Putamen (tissue), 1 donor: ENCODE results near the gene SRPK2.

ENCODE experiments used
- DNase-seq: peaks from one replicate; pipeline ENCODE4 v3.0.0-alpha.2; 2016; ENCODE audit warnings: low spot score

Gene SRPK2

DNA sequence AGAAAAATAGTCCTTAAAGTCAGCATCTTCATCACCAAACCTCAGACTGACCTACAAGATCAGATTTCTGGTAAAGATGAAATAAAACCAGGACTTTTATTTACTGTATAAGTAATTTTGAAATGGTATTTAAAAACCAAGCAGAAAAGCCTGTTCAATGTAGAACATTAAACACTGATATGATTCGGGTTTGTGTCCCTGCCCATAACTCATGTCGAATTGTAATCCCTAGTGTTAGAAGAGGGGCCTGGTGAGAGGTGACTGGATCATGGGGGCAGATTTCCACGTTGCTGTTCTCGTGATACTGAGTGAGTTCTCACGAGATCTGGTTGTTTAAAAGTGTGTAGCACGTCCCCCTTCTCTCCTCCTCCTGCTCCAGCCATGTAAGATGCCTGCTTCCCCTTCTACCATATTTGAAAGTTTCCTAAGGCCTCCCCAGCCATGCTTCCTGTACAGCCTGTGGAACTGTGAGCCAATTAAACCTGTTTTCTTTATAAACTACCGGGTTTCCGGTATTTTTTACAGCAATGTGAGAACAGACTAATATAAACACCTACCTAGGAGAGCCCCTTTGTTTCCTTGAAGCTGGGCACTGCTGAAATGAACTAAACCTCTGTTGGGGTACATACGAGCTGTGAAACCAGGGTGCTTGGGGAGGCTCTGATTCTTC lies 254.6 kb downstream of the SRPK2 start:
- DNase-seq, result no peak

DNA sequence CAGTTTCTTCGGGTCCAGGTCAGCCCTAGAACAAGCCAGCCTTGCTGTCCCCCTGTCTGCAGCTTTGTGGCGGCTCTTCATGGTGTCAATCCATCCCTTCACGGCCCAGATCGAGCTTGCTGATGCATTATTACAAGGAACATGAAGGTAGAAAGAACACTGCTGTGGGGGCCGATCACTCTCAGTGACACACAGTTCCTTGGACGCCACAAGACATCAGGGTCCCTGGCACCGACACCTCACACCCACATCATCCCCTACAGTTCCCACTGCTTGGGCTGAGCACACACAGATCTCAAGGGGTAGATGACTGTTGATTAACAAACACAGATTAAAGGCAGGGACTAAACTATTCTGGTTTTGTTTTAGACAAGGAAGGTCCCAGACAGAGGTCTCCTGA lies 255.4 kb downstream of the SRPK2 start:
- DNase-seq, result no peak

DNA sequence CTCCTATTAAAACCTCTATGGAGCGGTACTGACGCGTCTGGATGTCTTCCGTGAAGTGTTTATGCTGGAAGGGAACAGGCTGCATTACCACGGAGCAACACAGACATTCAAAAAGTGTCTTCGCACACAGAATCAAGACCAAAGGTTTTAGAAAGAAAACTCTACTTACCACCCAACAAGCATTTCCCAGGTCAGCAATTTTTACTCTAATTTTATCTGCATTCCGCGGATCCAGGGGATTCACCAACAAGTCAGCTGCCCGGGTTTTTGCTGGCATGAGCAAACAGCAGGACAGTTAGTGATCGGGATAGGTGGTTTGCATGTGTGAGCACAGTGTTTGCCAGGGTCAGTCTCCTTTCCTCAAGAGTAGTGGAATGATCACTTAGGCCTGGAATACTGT lies 255.9 kb downstream of the SRPK2 start:
- DNase-seq, result no peak

DNA sequence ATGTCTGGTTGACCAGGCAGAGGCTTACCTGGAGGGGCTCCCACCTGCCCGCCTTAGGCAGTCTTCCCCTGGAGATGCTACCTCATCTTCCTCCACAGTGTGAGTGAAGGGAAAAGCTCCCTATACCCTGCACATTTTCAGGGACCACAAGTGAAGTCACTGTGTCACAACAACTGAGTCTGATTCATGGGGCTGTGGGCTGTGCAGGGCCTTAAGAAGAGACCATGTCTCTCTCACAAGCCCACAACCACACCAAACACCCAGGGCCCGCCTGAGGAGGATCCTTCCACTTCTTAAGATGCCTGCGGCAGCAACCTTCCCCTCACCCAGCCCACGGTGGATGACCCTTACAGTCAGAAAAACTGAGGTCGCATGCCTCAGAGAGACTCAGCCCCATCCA lies 256.4 kb downstream of the SRPK2 start:
- no peak for DNase-seq

DNA sequence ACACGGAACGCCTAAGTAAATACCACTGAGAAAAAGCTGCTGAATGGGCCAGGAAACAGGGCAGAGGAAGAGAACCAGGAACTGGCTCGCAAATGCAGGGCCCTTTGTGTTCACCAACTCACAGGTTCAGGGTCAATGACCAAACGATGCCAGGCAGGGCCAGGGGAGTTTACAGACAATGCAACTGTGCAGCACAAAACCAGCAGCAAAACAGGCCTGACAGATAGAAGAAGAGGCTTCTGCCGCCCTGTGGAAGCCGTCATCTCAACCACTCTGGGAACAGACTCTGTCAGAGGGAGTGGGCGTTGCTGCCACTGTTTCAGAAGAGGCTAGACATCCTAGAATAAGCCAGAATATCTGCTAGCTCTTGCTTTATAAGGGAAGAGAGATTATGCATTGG lies 256.8 kb downstream of the SRPK2 start:
- peak; percentile 50 for DNase-seq

DNA sequence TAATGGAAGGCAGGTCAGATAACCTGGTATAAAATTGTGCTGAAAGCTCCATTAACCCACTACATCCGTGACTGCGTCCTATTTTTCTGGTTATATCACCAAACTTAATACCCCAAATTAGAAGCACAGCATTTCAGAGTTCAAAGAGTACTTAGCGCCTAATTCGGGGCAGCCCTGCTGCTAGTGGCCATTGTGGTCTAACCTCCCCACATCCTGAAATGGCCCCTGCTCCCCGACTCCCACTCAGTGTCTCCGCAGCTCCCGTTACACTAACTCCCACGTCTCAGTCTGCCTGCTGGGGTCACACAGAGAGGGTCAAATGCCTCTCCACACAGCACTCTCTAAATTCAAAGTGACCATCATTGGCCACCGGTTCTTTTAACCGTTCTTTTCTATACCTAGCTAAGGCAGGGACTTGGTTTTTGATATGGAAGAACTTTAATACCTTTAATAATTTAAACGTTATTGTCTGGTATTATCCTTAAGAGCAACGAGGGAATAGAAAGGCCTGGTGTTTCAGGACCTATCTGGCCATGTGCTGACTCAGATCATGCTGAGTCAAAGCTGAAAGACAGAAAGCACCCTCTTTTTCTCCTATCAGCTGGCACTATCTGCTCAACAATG lies 257.6 kb downstream of the SRPK2 start:
- DNase-seq, result no peak

DNA sequence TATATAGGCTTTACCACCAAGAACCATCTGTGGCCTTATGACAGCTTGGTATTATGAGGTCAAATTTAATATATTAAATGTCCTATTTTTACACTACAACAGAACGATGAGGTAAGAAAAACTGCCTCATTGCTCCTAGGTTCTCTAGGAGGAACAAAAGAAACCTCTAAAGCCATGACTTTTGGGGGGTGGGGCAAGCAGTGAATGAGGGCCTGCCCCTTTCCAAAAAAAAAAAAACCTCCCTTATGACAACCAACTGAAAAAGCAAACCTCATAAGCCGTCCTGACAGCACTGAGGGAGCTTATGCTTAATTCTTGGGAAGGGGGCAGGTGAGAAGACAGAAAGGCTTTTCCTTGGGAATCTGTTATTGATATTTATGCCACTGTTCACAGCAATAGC lies 258.1 kb downstream of the SRPK2 start:
- DNase-seq, result no peak

DNA sequence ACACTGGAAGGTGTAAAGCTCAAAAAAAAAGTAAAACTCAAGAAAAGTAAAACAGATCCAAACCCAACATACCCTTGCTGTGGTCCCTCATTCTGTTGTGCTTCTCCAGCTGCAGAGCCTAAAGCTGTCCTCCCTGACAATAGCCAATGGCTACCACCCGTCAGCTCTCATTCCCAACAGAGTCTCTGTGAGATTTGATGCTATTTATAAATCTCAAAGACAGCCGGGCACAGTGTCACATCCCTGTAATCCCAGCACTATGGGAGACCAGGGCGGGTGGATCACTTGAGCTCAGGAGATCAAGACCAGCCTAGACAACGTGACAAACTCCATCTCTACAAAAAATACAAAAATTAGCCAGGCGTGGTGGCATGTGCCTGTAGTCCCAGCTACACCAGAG lies 258.7 kb downstream of the SRPK2 start:
- DNase-seq, result peak; percentile 43

DNA sequence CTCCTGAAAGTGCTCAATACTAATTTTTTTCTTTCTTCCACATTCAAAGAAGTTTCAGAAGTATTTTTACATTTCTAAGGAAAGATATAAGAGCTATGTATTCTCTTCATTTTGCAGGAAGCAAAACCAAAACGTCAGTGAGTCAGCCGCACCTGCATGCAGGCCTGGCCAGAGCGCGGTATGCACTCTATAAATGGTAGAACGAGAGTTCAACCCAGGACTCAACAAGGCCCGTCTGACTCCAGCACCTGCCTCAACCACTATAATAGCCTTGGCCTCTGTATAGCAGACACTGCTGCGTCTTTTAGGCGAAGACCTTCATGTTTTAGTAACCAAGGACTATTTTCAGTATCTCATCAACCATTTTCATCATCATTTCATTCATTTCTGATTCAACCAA lies 261.5 kb downstream of the SRPK2 start:
- DNase-seq, result no peak

DNA sequence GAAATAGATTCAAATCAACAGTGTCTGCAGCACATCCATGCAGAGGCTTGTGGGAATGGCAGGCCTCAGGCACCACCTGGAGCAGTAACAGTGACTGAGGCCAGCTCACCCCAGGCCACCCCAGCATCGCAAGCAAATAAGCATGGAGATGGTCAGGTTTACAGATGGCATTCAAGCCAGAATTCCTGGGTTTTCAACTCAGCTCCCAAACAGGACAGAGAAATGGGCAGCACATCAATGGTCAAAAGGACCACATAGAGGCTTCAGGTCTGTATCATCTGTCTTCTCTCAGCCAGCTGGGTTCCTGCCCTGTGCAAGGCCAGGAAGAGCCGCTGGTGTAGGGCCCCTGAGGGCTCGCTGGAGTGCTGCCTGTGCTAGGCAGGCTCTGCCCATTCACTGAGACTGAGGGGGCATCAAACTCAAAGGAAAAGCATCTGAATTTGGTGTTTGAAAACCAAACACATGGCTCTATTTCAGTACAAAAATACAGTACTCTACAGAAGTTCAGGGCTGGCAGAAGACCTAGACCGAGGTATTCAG lies 262.2 kb downstream of the SRPK2 start:
- no peak for DNase-seq

DNA sequence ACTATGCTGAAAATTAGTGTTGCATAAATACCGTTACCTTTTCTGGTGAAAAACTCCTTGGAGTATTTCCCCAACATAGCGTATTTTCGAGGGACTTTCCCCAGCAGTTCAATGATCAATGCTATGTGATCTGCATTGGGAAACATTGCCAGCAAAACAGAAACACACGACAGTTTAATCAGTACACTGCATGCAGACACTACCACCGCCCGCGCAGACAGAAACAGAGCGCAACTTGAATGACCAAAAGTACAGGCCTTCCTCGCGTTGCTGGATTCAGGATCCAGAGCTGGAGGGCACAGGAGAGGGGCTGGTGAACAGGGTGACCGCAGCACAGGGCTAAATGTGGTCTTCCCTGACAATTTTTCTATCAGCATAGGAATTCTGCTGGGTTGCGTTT lies 263.0 kb downstream of the SRPK2 start:
- no peak for DNase-seq

DNA sequence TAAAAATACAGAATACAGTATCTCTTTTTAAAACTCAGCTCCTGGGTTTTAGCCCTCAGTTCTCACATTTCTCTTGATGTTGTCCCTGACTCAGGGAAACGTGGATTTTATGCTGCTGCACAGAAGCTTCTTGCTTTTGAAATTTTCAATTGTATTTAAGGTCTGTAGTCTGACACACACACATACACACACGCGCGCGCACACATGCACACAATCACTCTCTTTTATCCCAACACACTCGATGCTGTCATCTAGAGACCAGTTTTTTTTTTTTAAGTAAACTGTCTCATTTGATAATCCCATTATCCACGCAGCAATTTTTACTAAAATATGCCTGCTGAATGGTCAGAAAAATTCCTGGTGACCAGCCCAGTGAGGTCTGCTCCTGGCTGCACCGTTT lies 266.1 kb downstream of the SRPK2 start:
- DNase-seq, result no peak

DNA sequence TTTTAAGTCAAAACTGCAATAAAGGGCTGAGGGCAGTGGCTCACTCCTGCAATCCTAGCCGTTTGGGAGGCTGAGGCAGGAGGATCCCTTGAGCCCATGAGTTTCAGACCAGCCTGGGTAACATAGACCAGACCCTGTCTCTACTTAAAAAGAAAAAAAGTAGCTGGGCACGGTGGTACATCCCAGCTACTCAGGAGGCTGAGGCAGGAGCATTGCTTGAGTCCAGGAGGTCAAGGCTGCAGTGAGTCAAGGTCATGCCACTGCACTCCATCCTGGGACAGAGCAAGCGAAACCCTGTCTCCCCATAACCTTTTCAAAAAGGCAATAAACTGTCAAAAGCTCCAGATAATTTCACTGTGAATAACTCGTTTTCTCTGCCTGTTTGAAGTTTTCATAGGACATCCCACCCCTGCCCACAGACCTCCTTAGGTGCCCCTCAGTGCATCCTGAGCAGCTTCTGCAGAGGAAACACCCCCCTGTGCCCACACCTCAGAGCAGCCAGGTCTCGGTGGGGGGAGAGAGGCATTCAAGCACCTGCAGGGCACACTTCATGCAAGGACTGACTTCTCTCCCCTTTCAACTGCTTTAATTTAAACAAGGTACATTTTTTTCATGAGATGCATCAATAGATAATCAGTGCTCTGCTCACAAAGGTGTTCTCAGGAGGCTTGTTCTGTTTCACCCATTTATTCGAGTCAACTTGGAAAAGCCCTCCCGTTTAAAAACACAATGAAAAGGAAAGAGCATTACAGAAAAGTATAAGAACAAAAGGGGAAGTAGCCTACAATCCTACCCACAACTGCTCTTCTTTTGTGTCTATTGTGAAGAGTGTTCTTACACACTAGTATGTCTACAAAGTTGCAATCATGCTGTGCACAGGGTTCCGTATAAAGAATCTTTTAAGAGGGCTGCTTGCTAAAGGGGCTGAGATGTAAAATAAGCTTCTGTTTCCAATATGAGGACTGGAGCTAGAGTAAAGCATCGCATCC lies 269.8 kb downstream of the SRPK2 start:
- DNase-seq, result no peak

DNA sequence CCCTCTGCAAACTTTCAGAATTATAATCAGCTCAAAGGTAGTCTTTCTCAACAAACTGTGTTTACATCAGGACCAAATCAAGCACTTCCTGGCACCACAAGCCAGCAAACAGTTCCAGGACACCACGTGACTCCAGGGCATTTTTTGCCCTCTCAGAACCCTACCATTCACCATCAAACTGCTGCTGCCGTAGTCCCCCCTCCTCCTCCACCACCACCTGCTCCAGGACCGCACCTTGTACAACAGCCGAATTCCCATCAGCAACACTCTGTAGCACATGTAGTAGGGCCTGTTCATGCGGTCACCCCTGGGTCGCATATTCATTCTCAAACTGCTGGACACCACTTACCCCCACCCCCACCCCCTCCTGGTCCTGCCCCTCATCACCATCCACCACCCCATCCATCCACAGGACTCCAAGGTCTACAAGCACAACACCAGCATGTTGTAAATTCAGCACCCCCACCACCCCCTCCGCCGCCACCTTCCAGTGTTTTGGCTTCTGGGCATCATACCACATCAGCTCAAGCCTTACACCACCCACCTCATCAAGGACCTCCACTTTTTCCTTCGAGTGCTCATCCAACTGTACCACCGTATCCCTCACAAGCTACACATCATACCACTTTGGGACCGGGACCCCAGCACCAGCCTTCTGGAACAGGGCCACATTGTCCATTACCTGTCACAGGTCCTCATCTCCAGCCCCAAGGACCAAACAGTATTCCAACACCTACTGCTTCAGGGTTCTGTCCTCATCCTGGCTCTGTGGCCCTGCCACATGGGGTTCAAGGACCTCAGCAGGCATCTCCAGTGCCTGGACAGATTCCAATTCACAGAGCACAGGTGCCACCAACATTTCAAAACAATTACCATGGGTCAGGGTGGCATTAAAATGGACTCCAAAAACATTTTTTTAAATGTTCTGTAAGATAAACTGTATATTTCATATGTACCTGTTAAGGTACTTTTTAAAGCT lies 276.0 kb downstream of the SRPK2 start:
- peak; percentile 24 for DNase-seq

DNA sequence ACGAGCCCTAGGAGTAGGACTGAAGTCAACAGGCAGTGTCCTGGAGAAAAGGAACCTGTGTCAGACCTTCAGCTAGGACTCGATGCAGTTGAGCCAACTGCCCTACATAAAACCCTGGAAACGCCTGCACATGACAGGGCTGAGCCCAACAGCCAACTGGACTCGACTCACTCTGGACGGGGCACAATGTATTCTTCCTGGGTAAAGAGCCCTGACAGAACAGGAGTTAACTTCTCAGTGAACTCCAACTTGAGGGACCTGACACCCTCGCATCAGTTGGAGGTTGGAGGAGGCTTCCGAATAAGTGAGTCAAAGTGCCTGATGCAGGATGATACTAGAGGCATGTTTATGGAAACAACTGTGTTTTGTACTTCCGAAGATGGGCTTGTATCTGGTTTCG lies 281.3 kb downstream of the SRPK2 start:
- no peak for DNase-seq

DNA sequence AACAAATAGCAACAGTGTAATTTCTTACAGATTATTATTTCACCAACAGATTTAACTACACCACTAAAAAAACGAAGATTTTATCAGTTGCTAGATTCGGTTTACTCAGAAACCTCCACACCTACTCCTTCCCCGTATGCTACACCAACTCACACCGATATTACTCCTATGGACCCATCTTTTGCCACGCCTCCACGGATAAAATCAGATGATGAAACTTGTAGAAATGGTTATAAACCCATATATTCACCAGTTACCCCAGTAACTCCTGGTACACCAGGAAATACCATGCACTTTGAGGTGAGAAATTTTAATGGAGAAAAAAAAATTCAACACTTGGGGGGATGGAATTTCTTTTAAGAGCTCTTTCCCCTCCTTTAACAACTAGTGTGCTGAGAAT lies 282.2 kb downstream of the SRPK2 start:
- no peak for DNase-seq

DNA sequence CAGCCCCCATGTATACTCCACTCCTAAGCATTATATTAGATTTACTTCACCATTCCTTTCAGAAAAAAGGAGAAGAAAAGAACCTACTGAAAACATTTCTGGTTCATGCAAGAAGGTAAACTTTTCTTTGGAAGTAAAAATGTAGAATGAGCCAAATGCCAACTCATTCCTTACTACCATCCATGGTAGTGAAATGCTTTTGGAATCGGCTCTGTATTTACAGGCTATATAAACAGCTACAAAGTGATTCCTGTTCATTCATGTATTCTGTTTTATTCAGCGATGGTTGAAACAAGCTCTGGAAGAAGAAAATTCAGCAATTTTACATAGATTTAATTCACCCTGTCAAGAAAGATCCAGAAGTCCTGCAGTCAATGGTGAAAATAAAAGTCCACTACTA lies 283.1 kb downstream of the SRPK2 start:
- DNase-seq, result no peak

DNA sequence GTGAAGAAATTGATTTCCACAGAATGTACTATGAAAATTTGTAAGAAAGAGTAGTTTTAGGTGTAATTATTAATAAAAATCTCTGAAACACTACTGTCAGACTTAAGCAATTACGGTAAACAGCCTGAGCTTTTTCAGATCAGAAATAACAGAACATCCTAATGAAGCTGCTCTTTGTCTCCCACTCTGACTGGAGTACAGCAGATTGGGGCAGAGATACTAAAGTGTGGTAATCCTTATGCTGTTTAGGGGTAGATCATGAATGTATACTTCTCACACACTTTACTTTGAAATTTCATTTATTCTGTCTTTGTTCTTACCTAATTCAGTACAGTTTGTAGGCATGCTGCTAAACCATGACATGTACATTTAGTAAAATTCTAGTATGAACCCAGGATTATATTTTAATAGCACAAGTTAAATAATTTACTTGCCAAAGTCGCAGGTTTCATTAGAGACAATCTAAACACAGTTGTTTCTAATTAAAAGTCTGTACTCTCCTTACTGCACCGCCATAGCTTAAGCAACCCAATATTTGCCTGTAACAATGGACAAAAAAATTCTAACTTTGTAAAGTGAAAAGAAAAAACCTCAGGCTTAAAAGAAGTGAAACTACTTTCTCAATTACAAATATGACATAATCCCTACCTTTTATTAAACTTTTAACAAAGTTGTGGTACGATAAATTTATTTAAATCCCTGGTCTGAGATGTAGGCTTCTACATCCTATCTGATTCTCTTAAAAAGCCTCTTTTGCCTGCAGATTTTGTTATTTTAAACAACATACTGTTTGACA lies 286.0 kb downstream of the SRPK2 start:
- no peak for DNase-seq

DNA sequence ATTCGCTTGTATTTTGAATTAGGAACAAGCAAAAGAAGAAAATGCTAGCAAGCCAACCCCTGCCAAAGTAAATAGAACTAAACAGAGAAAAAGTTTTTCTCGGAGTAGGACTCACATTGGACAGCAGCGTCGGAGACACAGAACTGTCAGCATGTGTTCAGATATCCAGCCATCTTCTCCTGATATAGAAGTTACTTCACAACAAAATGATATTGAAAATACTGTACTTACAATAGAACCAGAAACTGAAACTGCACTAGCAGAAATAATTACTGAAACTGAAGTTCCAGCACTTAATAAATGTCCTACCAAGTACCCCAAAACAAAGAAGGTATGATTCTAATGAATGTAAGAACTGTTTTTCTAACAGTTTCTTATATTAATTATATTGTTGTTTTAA lies 286.9 kb downstream of the SRPK2 start:
- no peak for DNase-seq

DNA sequence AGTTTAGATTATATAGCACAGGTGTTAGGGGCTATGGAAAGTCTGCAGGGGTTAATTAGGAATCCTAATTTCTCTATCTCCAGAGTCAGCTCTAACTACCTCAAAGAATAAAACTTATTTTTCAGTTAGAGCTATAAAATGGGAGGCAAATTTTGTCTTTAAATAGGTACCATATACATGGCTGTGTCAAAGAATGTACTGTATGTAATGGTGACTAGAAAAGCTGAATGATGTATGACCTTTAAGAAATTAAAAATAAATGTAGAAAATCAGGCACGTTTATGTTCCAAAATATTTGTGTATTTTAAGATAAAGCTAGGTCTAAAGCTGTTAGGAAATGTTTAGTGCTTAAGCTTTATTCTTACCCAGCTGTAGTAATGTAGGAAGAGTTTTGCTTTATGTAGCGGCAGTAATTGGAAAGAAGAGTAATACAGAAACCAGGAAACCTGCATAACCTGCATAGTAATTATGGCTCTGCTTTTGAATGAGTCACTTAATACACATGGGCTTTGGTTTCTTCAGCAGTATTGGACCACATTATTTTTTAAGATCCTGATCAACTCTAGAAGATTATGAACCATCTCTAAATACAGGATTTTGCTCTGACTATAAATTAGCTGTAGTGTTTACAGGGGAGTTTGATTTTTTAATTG lies 289.7 kb downstream of the SRPK2 start:
- no peak for DNase-seq
